ENCODE data around the gene LRP5.

DNA sequence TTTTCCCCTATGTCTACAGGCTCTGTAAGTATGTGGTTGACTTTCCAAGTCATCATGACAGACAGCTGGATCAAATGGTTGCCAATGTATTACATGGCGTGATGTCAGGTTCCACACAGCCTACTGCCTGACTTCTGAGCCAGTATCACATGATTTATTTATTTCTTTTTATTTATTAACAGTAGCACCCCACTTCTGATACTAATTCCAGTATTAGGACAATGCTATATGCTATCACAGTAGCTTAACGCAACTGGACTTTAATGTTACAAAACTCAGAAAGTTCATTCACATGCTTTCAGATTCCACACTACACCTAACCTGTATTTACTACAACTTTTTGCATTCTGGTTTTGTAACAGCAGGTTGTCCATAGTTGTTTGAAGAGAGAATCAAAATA lies 22.9 kb upstream of the LRP5 start:
- no peak for TF ChIP-seq POLR2AphosphoS5 (IDR thresholded peaks at IDR 0.05)
- TF ChIP-seq CTCF (IDR thresholded peaks at IDR 0.05) = no peak
- no peak for TF ChIP-seq POLR2A (IDR thresholded peaks at IDR 0.05)
